Right lobe of liver (tissue), 4 donors: Measurements from ENCODE around the gene RUFY4.

ENCODE experiments used
- POLR2A ChIP-seq: fragments of 450-650 bp; IDR thresholded peaks from one replicate; pipeline ENCODE4 v1.6.1; 2017; ENCODE audit warnings: antibody characterized with exemption, mild to moderate bottlenecking
- TF ChIP-seq, protein P1 (sequence below), 4 donors: fragments of 200-600 bp in 3 of 4; fragments of 450-650 bp in 1 of 4; IDR thresholded peaks; one replicate each; pipeline versions ENCODE4 v1.5.1 to v1.8.0; 2016 to 2022; ENCODE audit warnings: antibody characterized with exemption in 4 of 4, mild to moderate bottlenecking in 2 of 4
- donor health status: DM: no; HTN: no; CAD: no.
- donor health status: DM: no; HTN: no; CAD: no.
- donor health status: DM: no; HTN: yes; CAD: no.

DNA sequence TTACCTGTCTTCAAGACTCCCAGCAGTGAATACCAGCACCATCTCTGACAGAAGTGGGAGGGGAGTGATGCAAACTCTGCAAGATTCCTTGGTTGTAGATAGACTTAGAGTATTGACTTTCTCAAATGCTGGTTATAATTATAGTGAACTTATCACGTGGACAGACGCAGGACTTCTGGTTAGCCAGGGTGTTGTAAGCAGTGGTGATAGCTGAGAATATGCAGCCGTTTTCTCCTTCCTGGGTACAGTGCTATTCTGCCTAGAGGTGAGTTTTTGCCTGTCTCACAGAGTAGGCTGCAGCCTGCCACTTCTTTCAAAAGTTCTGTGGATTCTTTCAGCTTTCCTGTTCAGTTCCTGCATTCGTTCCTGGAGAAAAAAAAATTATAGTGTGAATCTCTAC lies 56.0 kb downstream of the RUFY4 start:
- TF ChIP-seq, protein P1, sequence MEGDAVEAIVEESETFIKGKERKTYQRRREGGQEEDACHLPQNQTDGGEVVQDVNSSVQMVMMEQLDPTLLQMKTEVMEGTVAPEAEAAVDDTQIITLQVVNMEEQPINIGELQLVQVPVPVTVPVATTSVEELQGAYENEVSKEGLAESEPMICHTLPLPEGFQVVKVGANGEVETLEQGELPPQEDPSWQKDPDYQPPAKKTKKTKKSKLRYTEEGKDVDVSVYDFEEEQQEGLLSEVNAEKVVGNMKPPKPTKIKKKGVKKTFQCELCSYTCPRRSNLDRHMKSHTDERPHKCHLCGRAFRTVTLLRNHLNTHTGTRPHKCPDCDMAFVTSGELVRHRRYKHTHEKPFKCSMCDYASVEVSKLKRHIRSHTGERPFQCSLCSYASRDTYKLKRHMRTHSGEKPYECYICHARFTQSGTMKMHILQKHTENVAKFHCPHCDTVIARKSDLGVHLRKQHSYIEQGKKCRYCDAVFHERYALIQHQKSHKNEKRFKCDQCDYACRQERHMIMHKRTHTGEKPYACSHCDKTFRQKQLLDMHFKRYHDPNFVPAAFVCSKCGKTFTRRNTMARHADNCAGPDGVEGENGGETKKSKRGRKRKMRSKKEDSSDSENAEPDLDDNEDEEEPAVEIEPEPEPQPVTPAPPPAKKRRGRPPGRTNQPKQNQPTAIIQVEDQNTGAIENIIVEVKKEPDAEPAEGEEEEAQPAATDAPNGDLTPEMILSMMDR (IDR thresholded peaks at IDR 0.05): no peak
- no peak for TF ChIP-seq POLR2A
